MM.1S (cell line): ENCODE measurements around the gene AKAP9.

Source experiments
- DNase-seq: peaks from one replicate; pipeline ENCODE4 v3.0.0-alpha.2; 2015
- H2AFZ ChIP-seq: fragments of 300-600 bp; sonication (generic); 2 replicates; pipeline ENCODE4 v1.6.0; 2016; ENCODE audit warnings: antibody characterized with exemption, low read length
- H3F3A ChIP-seq: fragments of 300-600 bp; sonication (generic); 2 replicates; pipeline ENCODE4 v1.6.1; 2016; ENCODE audit warnings: mild to moderate bottlenecking, antibody characterized with exemption, low read length, moderate library complexity, mixed read lengths; ENCODE audit not compliant: insufficient read depth
- H3K27ac ChIP-seq: fragments of 300-600 bp; sonication (generic); 2 replicates; pipeline ENCODE4 v1.5.1; 2016; ENCODE audit warnings: mild to moderate bottlenecking, low read length
- H3K27me3 ChIP-seq: fragments of 300-600 bp; sonication (generic); replicated peaks from 2 replicates; pipeline ENCODE4 v1.6.0; 2016; ENCODE audit warnings: low read length; ENCODE audit not compliant: insufficient read depth
- H3K36me3 ChIP-seq: fragments of 300-600 bp; sonication (generic); replicated peaks from 2 replicates; pipeline ENCODE4 v1.6.1; 2016; ENCODE audit warnings: mild to moderate bottlenecking, low read length, mixed read lengths; ENCODE audit not compliant: insufficient read depth
- H3K4me1 ChIP-seq: fragments of 300-600 bp; sonication (generic); 2 replicates; pipeline ENCODE4 v1.6.1; 2016; ENCODE audit warnings: low read length, mixed read lengths
- H3K4me2 ChIP-seq: fragments of 300-600 bp; sonication (generic); 2 replicates; pipeline ENCODE4 v1.6.0; 2016; ENCODE audit warnings: low read depth, low read length
- H3K4me3 ChIP-seq: fragments of 300-600 bp; sonication (generic); 2 replicates; pipeline ENCODE4 v1.5.1; 2016; ENCODE audit warnings: low read length, mixed read lengths
- H3K79me2 ChIP-seq: fragments of 300-600 bp; sonication (generic); 2 replicates; pipeline ENCODE4 v1.6.1; 2016; ENCODE audit warnings: mixed run types, low read length, mixed read lengths
- H3K9ac ChIP-seq: fragments of 300-600 bp; sonication (generic); 2 replicates; pipeline ENCODE4 v1.6.1; 2016; ENCODE audit warnings: low read length, mixed read lengths
- H3K9me2 ChIP-seq: fragments of 300-600 bp; sonication (generic); replicated peaks from 2 replicates; pipeline ENCODE4 v1.6.1; 2016; ENCODE audit warnings: mild to moderate bottlenecking, low read length, mixed read lengths; ENCODE audit not compliant: insufficient read depth
- H3K9me3 ChIP-seq: fragments of 300-600 bp; sonication (generic); replicated peaks from 2 replicates; pipeline ENCODE4 v1.6.1; 2016; ENCODE audit warnings: mild to moderate bottlenecking, low read length, mixed read lengths; ENCODE audit not compliant: insufficient read depth
- H4K20me1 ChIP-seq: fragments of 300-600 bp; sonication (generic); 2 replicates; pipeline ENCODE4 v1.6.1; 2016; ENCODE audit warnings: mild to moderate bottlenecking, low read length, moderate library complexity, mixed read lengths; ENCODE audit not compliant: insufficient read depth
- CTCF ChIP-seq: fragments of 300-600 bp; sonication (generic); IDR thresholded peaks from 2 replicates; pipeline ENCODE4 v1.5.1; 2016; ENCODE audit warnings: antibody characterized with exemption, low read length, mixed read lengths
- EZH2 ChIP-seq: fragments of 300-600 bp; sonication (generic); optimal IDR thresholded peaks from 2 replicates; pipeline ENCODE3; 2017; ENCODE audit warnings: low read depth, mild to moderate bottlenecking, antibody characterized with exemption, low read length, mixed read lengths
- EZH2phosphoT487 ChIP-seq: fragments of 300-600 bp; sonication (generic); IDR thresholded peaks from 2 replicates; pipeline ENCODE4 v1.6.1; 2018; ENCODE audit warnings: antibody characterized with exemption, low read length

Gene AKAP9

GRCh38 chr7:91894781-91895480 is 45.7 kb upstream of the AKAP9 start:
- Histone ChIP-seq H2AFZ (no peak overlapping the region), H3K36me3 (no peaks in the 10 kb centered on the region), H4K20me1 (no peaks in the 10 kb centered on the region), H3K4me1 (no peaks in the 10 kb centered on the region), H3K9me2 (no peaks in the 10 kb centered on the region), H3K27ac (no peak overlapping the region), H3K27me3 (no peaks in the 10 kb centered on the region), H3K79me2 (no peaks in the 10 kb centered on the region), H3F3A (no peaks in the 10 kb centered on the region), H3K4me2 (no peak overlapping the region), H3K9me3 (no peaks in the 10 kb centered on the region), H3K4me3 (no peak overlapping the region), H3K9ac (no peak overlapping the region)
- DNase-seq = no peak
- no peak for TF ChIP-seq CTCF
- no peak for TF ChIP-seq EZH2phosphoT487
- no peak for TF ChIP-seq EZH2

GRCh38 chr7:91898240-91898992 is 42.2 kb upstream of the AKAP9 start:
- no peaks in the 10 kb centered on the region for H3K9me2 ChIP-seq
- no peaks in the 10 kb centered on the region for H3F3A ChIP-seq
- no peaks in the 10 kb centered on the region for H3K79me2 ChIP-seq
- H3K4me1 ChIP-seq = no peaks in the 10 kb centered on the region
- H3K27me3 ChIP-seq = no peaks in the 10 kb centered on the region
- no peaks in the 10 kb centered on the region for H4K20me1 ChIP-seq
- no peaks in the 10 kb centered on the region for H3K36me3 ChIP-seq
- H3K4me3 ChIP-seq = no peak overlapping the region
- no peak overlapping the region for H3K9ac ChIP-seq
- no peak overlapping the region for H3K4me2 ChIP-seq
- H3K27ac ChIP-seq = no peak overlapping the region
- TF ChIP-seq CTCF = no peak
- TF ChIP-seq EZH2phosphoT487 = no peak
- no peak for TF ChIP-seq EZH2
- no peaks in the 10 kb centered on the region for H3K9me3 ChIP-seq
- H2AFZ ChIP-seq = no peak overlapping the region
- no peak for DNase-seq

GRCh38 chr7:91899563-91899962 is 41.1 kb upstream of the AKAP9 start:
- no peaks in the 10 kb centered on the region for H4K20me1 ChIP-seq
- no peak overlapping the region for H3K4me2 ChIP-seq
- H3K9me3 ChIP-seq = no peaks in the 10 kb centered on the region
- no peaks in the 10 kb centered on the region for H3F3A ChIP-seq
- TF ChIP-seq CTCF = no peak
- no peak for TF ChIP-seq EZH2phosphoT487
- TF ChIP-seq EZH2 = no peak
- DNase-seq = no peak
- no peak overlapping the region for H3K9ac ChIP-seq
- H3K9me2 ChIP-seq = no peaks in the 10 kb centered on the region
- H3K27me3 ChIP-seq = no peaks in the 10 kb centered on the region
- H3K27ac ChIP-seq = no peak overlapping the region
- no peak overlapping the region for H2AFZ ChIP-seq
- no peaks in the 10 kb centered on the region for H3K4me1 ChIP-seq
- no peaks in the 10 kb centered on the region for H3K36me3 ChIP-seq
- H3K4me3 ChIP-seq = no peak overlapping the region
- H3K79me2 ChIP-seq = no peaks in the 10 kb centered on the region
